Endothelial cell of umbilical vein (primary cell): ENCODE measurements around the gene COL13A1. TPM values are rescaled to one million over a fixed set of nuclear protein-coding genes. Genes with fewer than 3 reads are reported as not detected.

Experiments used
- BruUV-seq: library from RNA; stranded (reverse); fragments of 400-500 nt; replicated peaks from 2 replicates; lab custom pipeline; 2021; lab: Mats Ljungman, UMichigan
- CTCF ChIA-PET: fragments of 300-600, 350-600 bp; sonication (Branson Sonifier 250); formaldehyde crosslinking; loops from one replicate; lab custom pipeline; 2021; ENCODE audit warnings: antibody characterized with exemption, inconsistent platforms; lab: Charles Lee
- POLR2A ChIA-PET: fragments of 300-600, 350-600 bp; sonication (Branson Sonifier 250); formaldehyde crosslinking; loops from one replicate; lab custom pipeline; 2021; ENCODE audit warnings: antibody characterized with exemption, inconsistent platforms; lab: Charles Lee
- DNase-seq: peaks from one replicate; pipeline ENCODE4 v3.0.0-alpha.2; 2011; ENCODE audit warnings: low read depth, low spot score
- FAIRE-seq: peaks from 2 replicates; lab custom pipeline; 2011; peaks lifted over from hg19 to GRCh38; lab: Jason Lieb, UNC
- H2AFZ ChIP-seq: 2 replicates; pipeline ENCODE4 v1.6.0; 2012; ENCODE audit warnings: low read depth, low read length, control low read depth, inconsistent platforms
- H3K27ac ChIP-seq: 2 replicates; pipeline ENCODE4 v1.5.1; 2011; ENCODE audit warnings: low read depth, mild to moderate bottlenecking, control low read depth, low read length, moderate library complexity; ENCODE audit not compliant: insufficient read depth
- H3K27me3 ChIP-seq, 2 experiments: 2 replicates each; pipeline versions ENCODE4 v1.6.0 to v1.6.1; 2011; ENCODE audit warnings: low read length in 2 of 2, mixed read lengths in 1 of 2; ENCODE audit not compliant: control insufficient read depth in 2 of 2, insufficient read depth in 2 of 2
- H3K36me3 ChIP-seq, 2 experiments: 2 replicates in 1 of 2; 3 replicates in 1 of 2; pipeline ENCODE4 v1.5.1; 2011; ENCODE audit warnings: low read length in 2 of 2, mild to moderate bottlenecking in 1 of 2, moderate library complexity in 1 of 2; ENCODE audit not compliant: control insufficient read depth in 2 of 2, insufficient read depth in 2 of 2; ENCODE audit errors: extremely low read depth in 1 of 2
- H3K4me1 ChIP-seq: 3 replicates; pipeline ENCODE4 v1.5.1; 2011; ENCODE audit warnings: mild to moderate bottlenecking, low read length; ENCODE audit not compliant: control insufficient read depth, insufficient read depth; ENCODE audit errors: extremely low read depth
- H3K4me2 ChIP-seq: 2 replicates; pipeline ENCODE4 v1.6.1; 2011; ENCODE audit warnings: low read length, control low read depth, mixed read lengths; ENCODE audit not compliant: insufficient read depth
- H3K4me3 ChIP-seq, 3 experiments: fragments of 200-600 bp in 1 of 3; sonication (generic), shearing (Covaris generic) in 1 of 3; replicated peaks in 1 of 3; 2 replicates each; pipeline ENCODE4 v1.5.1; 2011 to 2016; ENCODE audit warnings: control low read depth in 3 of 3, low read length in 3 of 3, mild to moderate bottlenecking in 2 of 3, inconsistent platforms in 1 of 3, low read depth in 1 of 3, moderate library complexity in 1 of 3; ENCODE audit not compliant: insufficient read depth in 1 of 3
- H3K79me2 ChIP-seq: 2 replicates; pipeline ENCODE4 v1.6.0; 2012; ENCODE audit warnings: low read length, inconsistent platforms; ENCODE audit not compliant: control insufficient read depth, insufficient read depth
- H3K9ac ChIP-seq: replicated peaks from 2 replicates; pipeline ENCODE3; 2011; ENCODE audit warnings: low read length, control low read depth; ENCODE audit not compliant: insufficient read depth; ENCODE audit errors: extremely low read depth
- H3K9me1 ChIP-seq: replicated peaks from 3 replicates; pipeline ENCODE4 v1.6.0; 2011; ENCODE audit warnings: mild to moderate bottlenecking, low read length; ENCODE audit not compliant: control insufficient read depth, insufficient read depth; ENCODE audit errors: extremely low read depth
- H3K9me3 ChIP-seq: replicated peaks from 2 replicates; pipeline ENCODE4 v1.5.1; 2012; ENCODE audit warnings: low read length, inconsistent platforms; ENCODE audit not compliant: control insufficient read depth, insufficient read depth
- H4K20me1 ChIP-seq: replicated peaks from 2 replicates; pipeline ENCODE3; 2011; ENCODE audit warnings: mild to moderate bottlenecking, low read length; ENCODE audit not compliant: control insufficient read depth, insufficient read depth; ENCODE audit errors: extremely low read depth
- EZH2 ChIP-seq: IDR thresholded peaks from 2 replicates; pipeline ENCODE4 v1.6.1; 2012; ENCODE audit warnings: borderline replicate concordance, low read depth, mild to moderate bottlenecking, moderate library complexity, low read length, inconsistent platforms; ENCODE audit not compliant: severe bottlenecking
- FOS ChIP-seq: IDR thresholded peaks from 2 replicates; pipeline ENCODE4 v1.6.1; 2011; ENCODE audit warnings: mild to moderate bottlenecking, low read length, moderate library complexity, borderline replicate concordance; ENCODE audit not compliant: insufficient read depth
- GATA2 ChIP-seq: IDR thresholded peaks from 2 replicates; pipeline ENCODE4 v1.7.0; 2011; ENCODE audit warnings: low read depth, mild to moderate bottlenecking, moderate library complexity, mixed read lengths, low read length; ENCODE audit not compliant: insufficient read length, insufficient read depth
- JUN ChIP-seq: IDR thresholded peaks from 2 replicates; pipeline ENCODE4 v1.6.1; 2011; ENCODE audit warnings: borderline replicate concordance, low read depth; ENCODE audit not compliant: insufficient read length, insufficient read depth
- MYC ChIP-seq: IDR thresholded peaks from one replicate; pipeline ENCODE4 v1.6.1; 2011; ENCODE audit warnings: mild to moderate bottlenecking, low read depth, low read length
- POLR2A ChIP-seq: IDR thresholded peaks from 2 replicates; pipeline ENCODE4 v1.6.1; 2012; ENCODE audit warnings: low read depth, mild to moderate bottlenecking, control low read depth, low read length
- POLR2AphosphoS5 ChIP-seq: IDR thresholded peaks from 2 replicates; pipeline ENCODE4 v1.6.1; 2012; ENCODE audit warnings: low read depth, mild to moderate bottlenecking, control low read depth, low read length, moderate library complexity; ENCODE audit not compliant: insufficient read depth
- dilution Hi-C: fragments of 300-500 bp; cut with MboI; formaldehyde crosslinking; loops from one replicate; pipeline ENCODE4 v1.15.0; 2019; ENCODE audit warnings: low sequenced_read_pairs; ENCODE audit not compliant: extremely low pct_ligation_motif_present
- intact Hi-C: fragments of 100-400 bp; cut with micrococcal nuclease; formaldehyde crosslinking; loops from one replicate; pipeline ENCODE4 v1.10.0; 2022
- polyA plus RNA-seq, 4 experiments: library from polyadenylated mRNA; depleted of rRNA in 3 of 4; stranded (reverse) in 3 of 4; unstranded in 1 of 4; fragments of >200 nt; gene quantifications; 2 replicates each; pipeline versions ENCODE4 v1.2.1 to v1.2.3, GENCODE V29; 2011 to 2012; ENCODE audit warnings: missing spikeins in 1 of 4
- total RNA-seq: library from RNA; stranded (reverse); gene quantifications from 2 replicates; pipeline ENCODE4 v1.2.3, GENCODE V29; 2021
- TF ChIP-seq, protein P1 (sequence below), 2 donors: IDR thresholded peaks; 1 replicate in 1 of 2; 2 replicates in 1 of 2; pipeline ENCODE4 v1.5.1; 2011; ENCODE audit warnings: low read length in 2 of 2, mild to moderate bottlenecking in 2 of 2, moderate library complexity in 2 of 2, control low read depth in 1 of 2, inconsistent platforms in 1 of 2, low read depth in 1 of 2; ENCODE audit not compliant: insufficient read depth in 1 of 2; ENCODE audit errors: extremely low read depth in 1 of 2
- TF ChIP-seq, protein P2 (sequence below): IDR thresholded peaks from 2 replicates; pipeline ENCODE4 v1.6.1; 2011; ENCODE audit not compliant: insufficient read depth, insufficient read length

Gene COL13A1
- total and polyA plus RNA-seq, 2 donors (not counting 3 experiments of a cell fraction or from before 2014, with no cell fraction given) = 21.4 to 47.5 TPM

- no peak overlapping the region for H3K4me3 ChIP-seq
- no peak overlapping the region for H2AFZ ChIP-seq
- no peaks in the 10 kb centered on the region for H3K9me1 ChIP-seq
- CTCF ChIA-PET = interaction anchor here (1.9 kb wide), 1 partner anchor 15 kb away, joined by 8 read pairs; no protein-coding TSS in a partner anchor
- H3K9me3 ChIP-seq = no peaks in the 10 kb centered on the region
- no peaks in the 10 kb centered on the region for H3K36me3 ChIP-seq
- POLR2A ChIA-PET = no interaction called here
- H3K79me2 ChIP-seq = no peaks in the 10 kb centered on the region
- TF ChIP-seq FOS = no peak
- no peak for TF ChIP-seq JUN
- no peak for TF ChIP-seq POLR2AphosphoS5
- no peak for TF ChIP-seq EZH2
- TF ChIP-seq GATA2 = no peak
- TF ChIP-seq POLR2A = no peak
- dilution Hi-C loops = no loop called here
- no peaks in the 10 kb centered on the region for H3K4me1 ChIP-seq
- no peak for FAIRE-seq
- intact Hi-C loops = no loop called here
- H3K4me2 ChIP-seq = no peak overlapping the region
- H4K20me1 ChIP-seq = no peaks in the 10 kb centered on the region
- H3K27ac ChIP-seq = no peak overlapping the region
- BruUV-seq = no TSS peak
- H3K9ac ChIP-seq = no peak overlapping the region
- no peaks in the 10 kb centered on the region for H3K27me3 ChIP-seq
- no peak for DNase-seq
These were observed 141.7 kb downstream of the COL13A1 start for GRCh38 chr10:69943292-69943820.

- ChIA-PET CTCF (interaction anchor here (0.7 to 1.9 kb wide), 2 partner anchors 14 to 249 kb away, joined by 3 to 8 read pairs; no protein-coding TSS in a partner anchor), POLR2A (no interaction called here)
- intact Hi-C loops (no loop called here), dilution Hi-C loops (no loop called here)
- H3K4me1 ChIP-seq = no peaks in the 10 kb centered on the region
- H3K4me2 ChIP-seq = no peak overlapping the region
- TF ChIP-seq, protein P1, sequence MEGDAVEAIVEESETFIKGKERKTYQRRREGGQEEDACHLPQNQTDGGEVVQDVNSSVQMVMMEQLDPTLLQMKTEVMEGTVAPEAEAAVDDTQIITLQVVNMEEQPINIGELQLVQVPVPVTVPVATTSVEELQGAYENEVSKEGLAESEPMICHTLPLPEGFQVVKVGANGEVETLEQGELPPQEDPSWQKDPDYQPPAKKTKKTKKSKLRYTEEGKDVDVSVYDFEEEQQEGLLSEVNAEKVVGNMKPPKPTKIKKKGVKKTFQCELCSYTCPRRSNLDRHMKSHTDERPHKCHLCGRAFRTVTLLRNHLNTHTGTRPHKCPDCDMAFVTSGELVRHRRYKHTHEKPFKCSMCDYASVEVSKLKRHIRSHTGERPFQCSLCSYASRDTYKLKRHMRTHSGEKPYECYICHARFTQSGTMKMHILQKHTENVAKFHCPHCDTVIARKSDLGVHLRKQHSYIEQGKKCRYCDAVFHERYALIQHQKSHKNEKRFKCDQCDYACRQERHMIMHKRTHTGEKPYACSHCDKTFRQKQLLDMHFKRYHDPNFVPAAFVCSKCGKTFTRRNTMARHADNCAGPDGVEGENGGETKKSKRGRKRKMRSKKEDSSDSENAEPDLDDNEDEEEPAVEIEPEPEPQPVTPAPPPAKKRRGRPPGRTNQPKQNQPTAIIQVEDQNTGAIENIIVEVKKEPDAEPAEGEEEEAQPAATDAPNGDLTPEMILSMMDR (IDR thresholded peaks at IDR 0.05; ENCODE audit: extremely low read depth in 1 of 2, insufficient read depth in 1 of 2, low read depth in 1 of 2, low read length in 2 of 2) = no peak
- TF ChIP-seq GATA2 (no peak), POLR2A (no peak), MYC (no peak), POLR2AphosphoS5 (no peak), EZH2 (no peak), JUN (no peak), FOS (no peak)
- TF ChIP-seq, protein P2, sequence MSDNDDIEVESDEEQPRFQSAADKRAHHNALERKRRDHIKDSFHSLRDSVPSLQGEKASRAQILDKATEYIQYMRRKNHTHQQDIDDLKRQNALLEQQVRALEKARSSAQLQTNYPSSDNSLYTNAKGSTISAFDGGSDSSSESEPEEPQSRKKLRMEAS = no peak
- FAIRE-seq (no peak), DNase-seq (no peak)
- no peak overlapping the region for H3K4me3 ChIP-seq
- H3K9me1 ChIP-seq = no peaks in the 10 kb centered on the region
- no peaks in the 10 kb centered on the region for H3K27me3 ChIP-seq
- no peak overlapping the region for H3K27ac ChIP-seq
- no peaks in the 10 kb centered on the region for H3K9me3 ChIP-seq
- H4K20me1 ChIP-seq = no peaks in the 10 kb centered on the region
- no TSS peak for BruUV-seq
- no peak overlapping the region for H3K9ac ChIP-seq
- H3K36me3 ChIP-seq = no peaks in the 10 kb centered on the region
- no peak overlapping the region for H2AFZ ChIP-seq
- H3K79me2 ChIP-seq = no peaks in the 10 kb centered on the region
These were observed 143.1 kb downstream of the COL13A1 start for GRCh38 chr10:69944761-69945160.
